Stomach (tissue), 4 donors: Measurements from ENCODE around the gene RGS8.

ENCODE experiments used
- EP300 ChIP-seq: sonication (generic); formaldehyde crosslinking; IDR thresholded peaks from one replicate; pipeline ENCODE4 v1.6.1; 2017; ENCODE audit warnings: antibody characterized with exemption
- POLR2A ChIP-seq, 4 donors: fragments of 450-650 bp; IDR thresholded peaks; one replicate each; pipeline ENCODE4 v1.6.1; 2016; ENCODE audit warnings: antibody characterized with exemption in 4 of 4, control low read depth in 2 of 4, mild to moderate bottlenecking in 1 of 4, moderate library complexity in 1 of 4
- POLR2AphosphoS5 ChIP-seq, 3 donors: sonication (generic); formaldehyde crosslinking; IDR thresholded peaks; one replicate each; pipeline ENCODE4 v1.6.1; 2016; ENCODE audit warnings: antibody characterized with exemption in 3 of 3
- TF ChIP-seq, protein P1 (sequence below), 7 experiments: fragments of 450-650 bp in 4 of 7; fragments of 200-600 bp in 3 of 7; sonication (generic) in 3 of 7; IDR thresholded peaks; one replicate each; pipeline ENCODE4 v1.5.1; 2016 to 2019; ENCODE audit warnings: antibody characterized with exemption in 7 of 7, control low read depth in 2 of 7, mild to moderate bottlenecking in 1 of 7

DNA sequence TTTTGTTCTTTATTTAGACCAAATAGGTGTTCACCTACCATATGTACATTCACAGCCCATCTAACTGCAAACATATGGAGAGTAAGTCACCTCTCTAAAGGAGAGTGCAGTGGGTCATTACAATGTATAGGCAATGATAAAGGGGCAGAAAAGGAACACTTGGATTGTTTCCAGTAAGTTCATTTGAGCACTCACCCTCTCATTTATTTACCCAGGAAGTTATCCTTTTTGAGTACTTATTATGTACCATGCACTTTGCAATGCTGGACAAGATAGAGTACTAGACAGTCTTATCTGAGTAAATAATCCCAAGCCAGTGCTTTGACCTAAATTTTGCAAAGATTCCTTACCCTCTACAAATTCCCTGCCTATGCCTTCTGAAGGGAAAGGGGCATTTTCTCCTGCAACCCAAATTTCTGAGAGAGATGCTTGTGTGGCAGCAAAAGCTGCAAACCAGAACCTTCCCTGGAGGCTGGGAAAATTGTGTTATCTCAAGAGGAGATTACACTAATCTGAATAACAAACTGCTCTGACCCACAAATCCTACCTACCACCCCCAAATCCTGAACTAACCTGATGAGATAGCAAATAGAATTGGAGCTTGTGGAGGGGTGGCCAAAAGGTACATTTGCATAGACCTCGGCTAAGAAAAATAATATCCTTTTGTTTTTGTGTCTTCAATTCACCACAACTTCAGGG is 18.6 kb upstream of the RGS8 start:
- TF ChIP-seq POLR2AphosphoS5 (IDR thresholded peaks at IDR 0.05) (no peak), POLR2A (IDR thresholded peaks at IDR 0.05) (no peak), EP300 (no peak)
- TF ChIP-seq, protein P1, sequence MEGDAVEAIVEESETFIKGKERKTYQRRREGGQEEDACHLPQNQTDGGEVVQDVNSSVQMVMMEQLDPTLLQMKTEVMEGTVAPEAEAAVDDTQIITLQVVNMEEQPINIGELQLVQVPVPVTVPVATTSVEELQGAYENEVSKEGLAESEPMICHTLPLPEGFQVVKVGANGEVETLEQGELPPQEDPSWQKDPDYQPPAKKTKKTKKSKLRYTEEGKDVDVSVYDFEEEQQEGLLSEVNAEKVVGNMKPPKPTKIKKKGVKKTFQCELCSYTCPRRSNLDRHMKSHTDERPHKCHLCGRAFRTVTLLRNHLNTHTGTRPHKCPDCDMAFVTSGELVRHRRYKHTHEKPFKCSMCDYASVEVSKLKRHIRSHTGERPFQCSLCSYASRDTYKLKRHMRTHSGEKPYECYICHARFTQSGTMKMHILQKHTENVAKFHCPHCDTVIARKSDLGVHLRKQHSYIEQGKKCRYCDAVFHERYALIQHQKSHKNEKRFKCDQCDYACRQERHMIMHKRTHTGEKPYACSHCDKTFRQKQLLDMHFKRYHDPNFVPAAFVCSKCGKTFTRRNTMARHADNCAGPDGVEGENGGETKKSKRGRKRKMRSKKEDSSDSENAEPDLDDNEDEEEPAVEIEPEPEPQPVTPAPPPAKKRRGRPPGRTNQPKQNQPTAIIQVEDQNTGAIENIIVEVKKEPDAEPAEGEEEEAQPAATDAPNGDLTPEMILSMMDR (IDR thresholded peaks at IDR 0.05): no peak
